ENCODE data around the gene MAGEA8. TPM values are rescaled to one million over a fixed set of nuclear protein-coding genes. Genes with fewer than 3 reads are reported as not detected.
"Not testable (repeated sequence)": the region's sequence is repeated elsewhere in the genome, so short reads cannot be mapped to it uniquely, and the experiment has no call there.

Gene MAGEA8
- polyA plus RNA-seq (ENCODE audit: insufficient read length) = 0.43 TPM
- long read RNA-seq, donor 1 = 0 reads
- long read RNA-seq, donor 2 = 0 reads
- long read RNA-seq, donor 3 = 0 reads
- long read RNA-seq, donor 4 = 0 reads
- long read RNA-seq, donor 5 = 0 reads
- long read RNA-seq, donor 6 = 0 reads
- long read RNA-seq, donor 7 = 0 reads
- long read RNA-seq, donor 8 = 0 reads

GRCh38 chrX:149881081-149881711 lies at the start of gene MAGEA8:
Gene MAGEA8, plus strand, starts transcription at chrX:149881183. Its CDS starts 3,090 bp downstream, at chrX:149884273.
- no peak for DNase-seq

DNA sequence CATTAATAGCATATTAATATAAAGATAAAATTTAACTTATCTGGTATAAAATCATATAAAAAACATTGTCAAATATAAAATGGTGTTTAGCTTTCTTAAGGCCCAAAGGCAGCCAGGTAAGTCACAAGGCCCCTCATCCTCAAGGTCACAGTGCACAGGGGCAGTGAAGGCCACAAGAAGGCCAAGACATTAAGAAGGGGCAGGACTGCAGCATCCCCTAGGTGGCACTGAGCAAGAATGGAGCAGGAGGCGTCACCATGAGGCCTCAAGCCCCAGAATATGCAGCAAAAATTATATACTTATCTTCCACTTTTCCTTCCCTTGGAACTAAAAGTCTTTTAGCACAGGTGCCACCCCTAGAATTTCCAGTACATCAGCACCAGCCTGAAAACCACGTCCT lies 49.5 kb upstream of the MAGEA8 start:
- no peak for DNase-seq

DNA sequence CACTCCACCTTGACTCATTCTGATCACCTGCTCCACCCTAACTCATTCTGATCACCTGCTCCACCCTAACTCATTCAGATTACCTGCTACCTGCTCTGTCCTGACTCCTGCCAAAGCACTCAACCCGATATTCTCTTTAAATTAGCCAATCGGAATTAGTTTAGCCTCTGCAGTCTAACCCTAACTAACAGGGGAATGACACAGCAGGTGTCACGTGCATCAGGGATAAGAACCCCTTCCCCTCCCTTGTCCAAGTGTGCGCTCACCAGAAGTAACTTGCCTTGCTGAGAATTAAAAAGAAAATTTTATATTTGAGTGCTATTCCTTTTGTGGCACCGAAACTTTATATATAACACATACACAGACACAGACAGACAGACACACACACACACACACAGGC lies 44.3 kb upstream of the MAGEA8 start:
- not testable (repeated sequence) for DNase-seq

GRCh38 chrX:149837167-149837566 lies 43.8 kb upstream of the MAGEA8 start:
- no peak for DNase-seq

DNA sequence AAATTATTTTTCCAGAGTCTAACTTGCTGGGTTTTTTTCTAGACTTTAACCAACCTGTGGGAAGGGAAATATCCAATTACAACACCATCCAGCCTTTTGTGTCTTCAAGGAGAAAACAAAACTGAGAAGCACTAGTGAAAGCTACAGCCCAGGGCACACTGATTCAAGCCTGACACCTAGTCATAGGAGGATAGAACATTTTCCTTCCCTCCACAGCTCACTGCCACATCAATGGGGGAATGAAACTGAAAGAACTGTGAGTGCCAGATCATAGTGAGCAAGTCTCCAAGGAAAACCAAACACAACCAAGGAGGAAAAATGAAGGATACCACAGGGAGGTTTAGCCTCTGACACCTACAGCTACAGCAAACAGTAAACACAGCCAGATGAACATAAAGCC lies 43.3 kb upstream of the MAGEA8 start:
- DNase-seq = no peak

- DNase-seq = no peak
Measured at GRCh38 chrX:149841929-149842328, 39.1 kb upstream of the MAGEA8 start.

- no peak for DNase-seq
Measured at GRCh38 chrX:149845385-149845784, 35.6 kb upstream of the MAGEA8 start.

- DNase-seq = no peak
Measured at GRCh38 chrX:149846789-149847188, 34.2 kb upstream of the MAGEA8 start.

DNA sequence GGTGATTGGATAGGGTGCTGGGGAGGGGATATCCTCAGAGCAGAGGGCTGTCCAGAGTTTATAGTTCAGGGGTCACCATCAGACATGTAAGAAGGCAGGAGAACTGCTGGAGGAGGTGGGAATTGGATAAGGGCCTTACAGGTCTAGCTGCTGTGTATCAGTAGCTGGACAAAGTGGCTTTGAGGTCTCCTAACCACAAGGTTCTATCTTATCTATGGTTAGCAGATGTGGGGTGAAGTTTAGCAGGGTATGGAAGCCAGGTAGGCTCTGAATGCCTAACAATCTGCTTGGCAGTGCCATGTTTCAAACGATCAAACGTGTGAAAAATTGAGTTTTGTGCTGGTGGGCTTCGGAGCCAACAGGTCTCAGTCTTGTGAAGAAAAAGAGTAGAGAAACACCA lies 32.1 kb upstream of the MAGEA8 start:
- no peak for DNase-seq

- DNase-seq = no peak
Measured at GRCh38 chrX:149849787-149850186, 31.2 kb upstream of the MAGEA8 start.

DNA sequence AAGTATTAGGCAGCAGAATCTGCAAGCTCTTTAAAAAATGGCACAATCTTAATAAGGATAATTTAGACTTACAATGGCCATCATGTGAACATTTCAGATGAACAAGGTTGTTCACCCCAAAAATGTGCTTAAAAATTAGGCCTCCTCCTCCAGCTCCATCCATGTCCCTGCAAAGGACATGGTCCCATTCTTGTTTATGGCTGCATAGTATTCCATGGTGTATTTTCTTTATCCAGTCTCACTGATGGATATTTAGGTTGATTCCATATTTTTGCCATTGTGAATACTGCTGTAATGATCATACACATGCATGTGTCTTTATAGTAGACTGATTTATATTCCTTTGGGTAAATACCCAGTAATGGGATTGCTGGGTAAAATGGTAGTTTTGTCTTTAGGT lies 29.1 kb upstream of the MAGEA8 start:
- DNase-seq = no peak

DNA sequence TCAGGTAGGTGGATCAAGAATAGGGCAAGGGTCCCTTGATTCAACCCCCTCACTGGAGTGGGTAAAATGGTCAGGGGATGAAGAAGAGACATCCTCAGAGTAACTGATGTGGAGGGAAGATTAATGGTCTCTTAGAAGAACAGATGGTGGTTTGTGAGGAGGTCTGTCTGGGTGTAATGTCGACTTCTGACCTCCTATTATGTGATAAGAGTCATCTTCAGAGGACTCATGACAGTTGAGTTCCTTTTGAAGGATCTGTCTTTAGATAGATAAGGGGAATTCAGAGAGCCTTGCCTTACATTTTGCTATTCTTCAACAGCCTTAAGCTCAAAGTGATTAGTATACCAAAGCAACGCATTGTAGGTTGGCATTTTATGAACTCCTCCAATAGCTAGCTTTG lies 27.1 kb upstream of the MAGEA8 start:
- DNase-seq = no peak

DNA sequence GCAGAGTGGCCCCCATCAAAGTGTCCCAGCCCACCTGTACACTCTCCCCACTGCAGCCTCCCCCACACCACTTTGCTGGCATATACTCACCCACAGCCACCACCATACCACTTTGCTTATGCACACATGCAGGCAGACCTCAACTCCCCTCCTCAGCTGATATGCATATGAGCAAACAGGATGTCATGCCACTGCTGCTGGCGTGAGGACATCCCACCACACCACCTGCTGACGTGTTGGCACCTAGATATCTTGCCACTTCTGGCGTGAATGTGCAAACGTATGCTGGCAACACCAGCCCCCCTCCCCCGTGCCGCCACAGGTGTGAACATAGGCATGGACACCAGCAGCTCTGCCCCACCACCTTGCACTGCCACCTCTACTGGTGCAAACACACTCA lies 22.4 kb upstream of the MAGEA8 start:
- DNase-seq = no peak

- no peak for DNase-seq
Measured at GRCh38 chrX:149860445-149860844, 20.5 kb upstream of the MAGEA8 start.

DNA sequence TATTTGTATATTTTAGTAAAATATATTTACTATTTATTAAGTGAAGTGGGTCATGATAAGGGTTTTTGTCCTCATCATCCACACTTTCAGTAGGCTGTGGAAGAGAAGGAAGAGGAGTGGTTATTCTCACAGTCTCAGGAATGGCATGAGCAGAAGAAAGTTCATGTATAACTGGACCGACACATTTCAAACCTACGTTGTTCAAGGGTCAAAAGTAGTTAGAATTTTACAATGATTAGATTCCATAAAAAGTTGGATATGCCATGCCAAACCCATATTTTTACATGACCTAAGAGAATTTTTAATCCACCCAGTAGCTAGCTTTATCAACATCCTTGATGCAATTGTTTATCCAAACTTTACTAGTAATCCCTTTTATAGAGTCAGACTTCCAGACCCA lies 15.6 kb upstream of the MAGEA8 start:
- no peak for DNase-seq

- DNase-seq = no peak
Measured at GRCh38 chrX:149867488-149867887, 13.5 kb upstream of the MAGEA8 start.

GRCh38 chrX:149870840-149871239 lies 10.1 kb upstream of the MAGEA8 start:
- DNase-seq = no peak

DNA sequence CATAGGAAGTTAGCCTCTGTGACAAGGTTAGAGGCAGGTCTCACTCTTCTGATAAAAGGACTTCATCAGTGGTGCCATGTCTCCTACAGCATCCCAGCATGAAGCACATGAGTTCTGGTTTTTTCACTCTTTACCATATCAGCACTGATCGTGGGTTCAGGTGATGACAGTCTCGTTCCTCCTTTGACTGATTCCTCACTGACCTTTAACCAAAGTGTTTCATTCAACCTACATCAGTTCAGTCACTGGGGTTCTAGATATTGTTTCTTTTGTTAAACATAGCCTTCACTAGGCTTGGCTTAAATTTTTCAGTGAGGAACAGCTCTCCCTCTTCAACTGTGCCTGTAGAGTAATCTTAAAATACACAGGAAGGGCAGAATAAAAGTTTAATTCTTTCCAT lies 9.6 kb upstream of the MAGEA8 start:
- no peak for DNase-seq

DNA sequence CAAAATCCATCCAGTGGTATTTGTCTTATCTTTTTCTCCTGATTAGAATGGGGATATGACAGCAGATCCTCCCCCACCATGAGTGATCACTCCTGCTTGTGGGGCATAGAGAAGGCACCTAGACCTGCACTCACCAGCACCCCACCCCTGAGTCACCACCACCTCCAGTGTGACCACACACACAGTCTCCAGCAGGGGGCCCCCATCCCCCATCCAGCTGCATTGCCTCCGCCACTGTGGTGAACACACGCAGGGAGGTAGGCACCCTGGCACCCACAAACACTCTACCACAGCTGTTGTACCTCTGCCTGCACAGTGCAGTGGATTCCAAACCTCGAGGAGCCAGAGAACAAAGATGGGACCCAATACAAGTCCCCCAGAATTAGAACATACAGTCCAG lies 9.0 kb upstream of the MAGEA8 start:
- peak; percentile 0 for DNase-seq

DNA sequence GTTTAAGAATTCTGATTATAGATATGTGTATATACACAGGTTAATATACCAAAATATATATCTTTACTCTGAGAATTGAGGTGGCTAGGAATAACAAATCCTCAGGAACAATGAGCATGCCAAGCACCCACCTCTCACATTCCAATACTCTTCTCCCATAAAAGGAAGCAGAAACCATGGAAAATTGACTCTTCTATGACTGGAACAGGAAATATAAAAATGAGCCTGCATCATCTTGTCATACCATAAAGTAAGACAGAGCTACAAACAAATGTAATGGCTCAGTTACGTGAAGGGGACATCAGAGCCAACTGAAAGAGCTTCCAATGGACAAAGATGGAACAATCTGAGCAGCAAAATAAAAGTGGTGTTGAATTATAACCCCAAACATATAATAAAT lies 3.8 kb upstream of the MAGEA8 start:
- DNase-seq = no peak

DNA sequence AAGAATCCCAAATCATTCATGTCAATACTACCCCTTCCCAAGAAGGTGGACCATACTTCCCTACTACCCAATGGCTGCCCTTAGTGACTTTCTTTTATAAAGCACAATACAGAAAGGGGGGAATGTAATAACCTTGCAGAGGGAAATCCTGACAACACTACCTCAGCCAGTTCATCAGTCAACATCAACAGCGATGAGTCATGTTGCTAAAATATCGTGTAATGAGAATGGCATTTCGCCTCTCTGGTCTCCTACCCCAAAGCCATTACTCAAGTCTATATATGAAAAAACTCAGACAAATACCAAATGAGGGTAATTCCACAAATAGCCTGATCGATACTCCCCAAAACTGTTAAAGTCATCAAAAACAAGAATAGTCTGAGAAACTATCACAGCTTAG lies 3.3 kb upstream of the MAGEA8 start:
- DNase-seq = no peak

- not testable (repeated sequence) for DNase-seq
Measured at GRCh38 chrX:149890828-149891227, 9.8 kb downstream of the MAGEA8 start.

DNA sequence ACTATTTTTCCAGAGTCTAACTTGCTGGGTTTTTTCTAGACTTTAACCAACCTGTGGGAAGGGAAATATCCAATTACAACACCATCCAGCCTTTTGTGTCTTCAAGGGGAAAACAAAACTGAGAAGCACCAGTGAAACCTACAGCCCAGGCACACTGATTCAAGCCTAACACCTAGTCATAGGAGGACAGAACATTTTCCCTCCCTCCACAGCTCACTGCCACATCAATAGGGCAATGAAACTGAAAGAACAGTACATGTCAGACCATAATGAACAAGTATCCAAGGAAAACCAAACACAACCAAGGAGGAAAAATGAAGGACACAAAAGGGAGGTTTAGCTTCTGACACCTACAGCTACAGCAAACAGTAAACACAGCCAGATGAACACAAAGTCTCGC lies 17.6 kb downstream of the MAGEA8 start:
- no peak for DNase-seq

All from left kidney (tissue), 8 donors.